Hepatocyte (in vitro differentiated cells): Measurements from ENCODE around the gene SMC6. TPM values are rescaled to one million over a fixed set of nuclear protein-coding genes. Genes with fewer than 3 reads are reported as not detected.

Experiments
- DNase-seq: peaks from one replicate; pipeline ENCODE4 v3.0.0-alpha.2; 2016; ENCODE audit warnings: low spot score
- H2AFZ ChIP-seq: fragments of 200-600 bp; sonication (generic); 2 replicates; pipeline ENCODE4 v1.6.0; 2016; ENCODE audit warnings: antibody characterized with exemption, mild to moderate bottlenecking
- H3K27ac ChIP-seq: fragments of 200-600 bp; sonication (generic); 2 replicates; pipeline ENCODE4 v1.5.1; 2016; ENCODE audit warnings: mild to moderate bottlenecking
- H3K27me3 ChIP-seq: fragments of 200-600 bp; sonication (generic); 2 replicates; pipeline ENCODE4 v1.6.1; 2016
- H3K36me3 ChIP-seq: fragments of 200-600 bp; sonication (generic); replicated peaks from 2 replicates; pipeline ENCODE4 v1.5.1; 2016; ENCODE audit warnings: low read depth; ENCODE audit not compliant: insufficient read depth
- H3K4me1 ChIP-seq: fragments of 200-600 bp; sonication (generic); 2 replicates; pipeline ENCODE4 v1.5.1; 2016; ENCODE audit warnings: mild to moderate bottlenecking, moderate library complexity; ENCODE audit not compliant: insufficient read depth
- H3K4me2 ChIP-seq: fragments of 200-600 bp; sonication (generic); 2 replicates; pipeline ENCODE4 v1.6.0; 2016
- H3K4me3 ChIP-seq: fragments of 200-600 bp; sonication (generic); 2 replicates; pipeline ENCODE4 v1.5.1; 2016; ENCODE audit warnings: mild to moderate bottlenecking
- H3K79me2 ChIP-seq: fragments of 200-600 bp; sonication (generic); 2 replicates; pipeline ENCODE4 v1.6.0; 2017; ENCODE audit warnings: mild to moderate bottlenecking
- H3K9me2 ChIP-seq: fragments of 200-600 bp; sonication (generic); replicated peaks from 2 replicates; pipeline ENCODE4 v1.6.0; 2017; ENCODE audit warnings: mild to moderate bottlenecking; ENCODE audit not compliant: insufficient read depth
- H3K9me3 ChIP-seq: fragments of 200-600 bp; sonication (generic); 2 replicates; pipeline ENCODE4 v1.5.1; 2016; ENCODE audit warnings: low read depth, mild to moderate bottlenecking
- H4K20me1 ChIP-seq: fragments of 200-600 bp; sonication (generic); 2 replicates; pipeline ENCODE4 v1.6.0; 2016; ENCODE audit warnings: mild to moderate bottlenecking; ENCODE audit not compliant: insufficient read depth, poor library complexity, severe bottlenecking
- CTCF ChIP-seq: fragments of 200-600 bp; sonication (generic); IDR thresholded peaks from 2 replicates; pipeline ENCODE4 v1.5.1; 2016; ENCODE audit warnings: antibody characterized with exemption, mild to moderate bottlenecking; ENCODE audit not compliant: poor library complexity
- EZH2 ChIP-seq: fragments of 200-600 bp; sonication (generic); IDR thresholded peaks from 2 replicates; pipeline ENCODE4 v1.6.1; 2016; ENCODE audit warnings: antibody characterized with exemption, mild to moderate bottlenecking, borderline replicate concordance
- EZH2phosphoT487 ChIP-seq: fragments of 200-600 bp; sonication (generic); IDR thresholded peaks from one replicate; pipeline ENCODE4 v1.6.1; 2018; ENCODE audit warnings: antibody characterized with exemption, mild to moderate bottlenecking, low read depth, moderate library complexity; ENCODE audit not compliant: unreplicated experiment, severe bottlenecking
- WGBS: methylation state at CpG from one replicate; pipeline ENCODE4 v1.1.6; 2016; ENCODE audit warnings: low lambda C conversion rate; ENCODE audit errors: missing lambda C conversion rate; 5-methylcytosine and 5-hydroxymethylcytosine counted together
- polyA plus RNA-seq: library from polyadenylated mRNA; unstranded; fragments of >200 nt; fragmentation: Nextera tagmentation; extraction: Ambion mirVana; gene quantifications from 2 replicates; pipeline ENCODE4 v1.2.1, GENCODE V29; 2016
- total RNA-seq: library from RNA; depleted of rRNA; stranded (reverse); fragments of >200 nt; gene quantifications from 2 replicates; pipeline ENCODE4 v1.2.3, GENCODE V29; 2014

SMC6 gene
- total and polyA plus RNA-seq, 2 experiments from 2014 or later, result 8.9 to 13.4 TPM

- DNase-seq, result no peak
- H3K27ac ChIP-seq, result no peak overlapping the region
- H3K9me2 ChIP-seq, result no peaks in the 10 kb centered on the region
- H3K4me3 ChIP-seq, result no peak overlapping the region
- TF ChIP-seq EZH2phosphoT487, result no peak
- no peak for TF ChIP-seq EZH2
- no peak for TF ChIP-seq CTCF
- H3K4me1 ChIP-seq, result peaks cover 18% of the 10 kb centered on the region
- H3K9me3 ChIP-seq, result no peaks in the 10 kb centered on the region
- no peaks in the 10 kb centered on the region for H3K27me3 ChIP-seq
- H3K36me3 ChIP-seq, result no peaks in the 10 kb centered on the region
- H3K4me2 ChIP-seq, result no peak overlapping the region
- no peaks in the 10 kb centered on the region for H3K79me2 ChIP-seq
- H4K20me1 ChIP-seq, result no peaks in the 10 kb centered on the region
- WGBS, result 63% methylated on average over 5 of the region's 5 CpGs
- no peak overlapping the region for H2AFZ ChIP-seq
Observed at GRCh38 chr2:17646838-17647701, 106.5 kb downstream of the SMC6 start.

GRCh38 chr2:17646081-17646554 is 107.5 kb downstream of the SMC6 start:
- Histone ChIP-seq H4K20me1 (no peaks in the 10 kb centered on the region), H3K9me3 (no peaks in the 10 kb centered on the region), H3K79me2 (no peaks in the 10 kb centered on the region), H2AFZ (no peak overlapping the region), H3K4me3 (no peak overlapping the region), H3K36me3 (no peaks in the 10 kb centered on the region), H3K9me2 (no peaks in the 10 kb centered on the region), H3K27me3 (no peaks in the 10 kb centered on the region), H3K4me1 (peaks cover 18% of the 10 kb centered on the region), H3K4me2 (no peak overlapping the region), H3K27ac (no peak overlapping the region)
- peak; percentile 82 for DNase-seq
- WGBS, result 9% methylated on average over 3 of the region's 3 CpGs
- TF ChIP-seq EZH2phosphoT487 (no peak), CTCF (peak; percentile 86)

- Histone ChIP-seq H3K36me3 (no peaks in the 10 kb centered on the region), H2AFZ (no peak overlapping the region), H3K4me2 (no peak overlapping the region), H3K4me3 (no peak overlapping the region), H3K4me1 (peaks cover 18% of the 10 kb centered on the region), H3K9me3 (no peaks in the 10 kb centered on the region), H4K20me1 (no peaks in the 10 kb centered on the region), H3K27me3 (no peaks in the 10 kb centered on the region), H3K27ac (no peak overlapping the region), H3K79me2 (no peaks in the 10 kb centered on the region), H3K9me2 (no peaks in the 10 kb centered on the region)
- TF ChIP-seq EZH2, result no peak
- DNase-seq, result no peak
- 81% methylated on average over 4 of the region's 4 CpGs for WGBS
Observed at GRCh38 chr2:17644997-17645720, 108.5 kb downstream of the SMC6 start.
